WTC11 (cell line): ENCODE data around the gene GPR37L1. TPM values are rescaled to one million over a fixed set of nuclear protein-coding genes. Genes with fewer than 3 reads are reported as not detected.

ENCODE experiments used
- ATAC-seq: fragments of 200-7000 bp; cut with Tn5 transposase; 2 replicates; pipeline ENCODE4 v1.10.0; 2021; ENCODE audit warnings: mild to moderate bottlenecking, moderate library complexity
- CTCF ChIA-PET: fragments of 300-600 bp; sonication (Branson Sonifier 250); formaldehyde crosslinking; loops from one replicate; lab custom pipeline; 2021; ENCODE audit warnings: antibody characterized with exemption; lab: Charles Lee
- POLR2A ChIA-PET: fragments of 350-600 bp; sonication (Branson Sonifier 250); formaldehyde crosslinking; loops from one replicate; lab custom pipeline; 2021; ENCODE audit warnings: antibody characterized with exemption; lab: Charles Lee
- DNase-seq: peaks from one replicate; pipeline ENCODE4 v3.0.0; 2021; ENCODE audit warnings: low spot score
- H3K27ac Mint-ChIP-seq: 2 replicates; pipeline ENCODE4 v1.8.0; 2021; ENCODE audit warnings: mixed read lengths
- H3K27me3 Mint-ChIP-seq: 2 replicates; pipeline ENCODE4 v1.8.0; 2021; ENCODE audit warnings: low read depth, mild to moderate bottlenecking, moderate library complexity, mixed read lengths
- H3K36me3 Mint-ChIP-seq: 2 replicates; pipeline ENCODE4 v1.8.0; 2021; ENCODE audit warnings: mixed read lengths
- H3K4me1 Mint-ChIP-seq: 2 replicates; pipeline ENCODE4 v1.8.0; 2022; ENCODE audit warnings: mixed read lengths
- H3K4me3 Mint-ChIP-seq: 2 replicates; pipeline ENCODE4 v1.8.0; 2021; ENCODE audit warnings: mild to moderate bottlenecking, moderate library complexity, mixed read lengths
- H3K9me3 Mint-ChIP-seq: 2 replicates; pipeline ENCODE4 v1.8.0; 2021; ENCODE audit warnings: mixed read lengths
- CBFB ChIP-seq: sonication (generic); formaldehyde crosslinking; IDR thresholded peaks from 2 replicates; pipeline ENCODE4 v1.8.1; 2022; ENCODE audit warnings: mild to moderate bottlenecking, low read depth, missing genetic modification reagents
- ELF4 ChIP-seq: sonication (generic); formaldehyde crosslinking; IDR thresholded peaks from 2 replicates; pipeline ENCODE4 v1.8.1; 2022; ENCODE audit warnings: low read depth, mild to moderate bottlenecking, moderate library complexity, missing genetic modification reagents
- ESRRA ChIP-seq: sonication (generic); formaldehyde crosslinking; IDR thresholded peaks from 2 replicates; pipeline ENCODE4 v1.8.1; 2022; ENCODE audit warnings: mild to moderate bottlenecking, missing genetic modification reagents, borderline replicate concordance
- JAZF1 ChIP-seq: fragments of 250-450 bp; sonication (Bioruptor Pico); IDR thresholded peaks from 2 replicates; pipeline ENCODE4 v1.9.0; 2021; ENCODE audit warnings: moderate library complexity, mild to moderate bottlenecking, inconsistent platforms
- MXD4 ChIP-seq: fragments of 250-450 bp; sonication (Bioruptor Pico); IDR thresholded peaks from 2 replicates; pipeline ENCODE4 v1.8.0; 2021; ENCODE audit warnings: mild to moderate bottlenecking, moderate library complexity, borderline replicate concordance
- MYBL2 ChIP-seq: sonication (generic); formaldehyde crosslinking; IDR thresholded peaks from 2 replicates; pipeline ENCODE4 v1.8.1; 2023; ENCODE audit warnings: mild to moderate bottlenecking, moderate library complexity, missing genetic modification reagents
- NFATC4 ChIP-seq: fragments of 250-450 bp; sonication (Bioruptor Pico); IDR thresholded peaks from 2 replicates; pipeline ENCODE4 v1.9.0; 2021; ENCODE audit warnings: mild to moderate bottlenecking
- NR1H2 ChIP-seq: sonication (generic); formaldehyde crosslinking; IDR thresholded peaks from 2 replicates; pipeline ENCODE4 v1.9.0; 2021; ENCODE audit warnings: mild to moderate bottlenecking, moderate library complexity, missing genetic modification reagents
- NR3C1 ChIP-seq: sonication (generic); formaldehyde crosslinking; conservative IDR thresholded peaks from 2 replicates; pipeline ENCODE4 v1.8.1; 2023; ENCODE audit warnings: low read depth, mild to moderate bottlenecking, missing genetic modification reagents
- SMAD4 ChIP-seq: sonication (generic); formaldehyde crosslinking; IDR thresholded peaks from 2 replicates; pipeline ENCODE4 v1.8.0; 2022; ENCODE audit warnings: mild to moderate bottlenecking, missing genetic modification reagents
- SP1 ChIP-seq: sonication (generic); formaldehyde crosslinking; conservative IDR thresholded peaks from 2 replicates; pipeline ENCODE4 v1.8.1; 2022; ENCODE audit warnings: missing genetic modification reagents
- ZNF138 ChIP-seq: sonication (generic); formaldehyde crosslinking; conservative IDR thresholded peaks from 2 replicates; pipeline ENCODE4 v1.8.1; 2022; ENCODE audit warnings: mild to moderate bottlenecking, moderate library complexity, missing genetic modification reagents
- ZNF423 ChIP-seq: fragments of 250-450 bp; sonication (Bioruptor Pico); IDR thresholded peaks from 2 replicates; pipeline ENCODE4 v2.1.2; 2022; ENCODE audit warnings: mild to moderate bottlenecking, moderate library complexity
- total RNA-seq: library from RNA; stranded (reverse); gene quantifications from 3 replicates; pipeline ENCODE4 v1.2.3, GENCODE V29; 2021
- TF ChIP-seq, protein P1 (sequence below): sonication (generic); formaldehyde crosslinking; IDR thresholded peaks from 2 replicates; pipeline ENCODE4 v1.8.1; 2022; ENCODE audit warnings: mild to moderate bottlenecking, moderate library complexity, missing genetic modification reagents
- TF ChIP-seq, protein P2 (sequence below): sonication (generic); formaldehyde crosslinking; IDR thresholded peaks from 2 replicates; pipeline ENCODE4 v1.8.1; 2022; ENCODE audit warnings: mild to moderate bottlenecking, missing genetic modification reagents, moderate library complexity, borderline replicate concordance
- TF ChIP-seq, protein P3 (sequence below): sonication (generic); formaldehyde crosslinking; IDR thresholded peaks from 2 replicates; pipeline ENCODE4 v1.8.1; 2023; ENCODE audit warnings: mild to moderate bottlenecking, missing genetic modification reagents
- TF ChIP-seq, protein P4 (sequence below): sonication (generic); formaldehyde crosslinking; IDR thresholded peaks from 2 replicates; pipeline ENCODE4 v1.8.1; 2023; ENCODE audit warnings: mild to moderate bottlenecking, missing genetic modification reagents, moderate library complexity
- TF ChIP-seq, protein P5 (sequence below): fragments of 250-450 bp; sonication (Bioruptor Pico); IDR thresholded peaks from 2 replicates; pipeline ENCODE4 v2.1.2; 2022; ENCODE audit warnings: mild to moderate bottlenecking, moderate library complexity
- TF ChIP-seq, protein P6 (sequence below): sonication (generic); formaldehyde crosslinking; IDR thresholded peaks from 2 replicates; pipeline ENCODE4 v1.8.0; 2023; ENCODE audit warnings: missing genetic modification reagents
- TF ChIP-seq, protein P7 (sequence below): fragments of 250-450 bp; sonication (Bioruptor Pico); IDR thresholded peaks from 2 replicates; pipeline ENCODE4 v1.8.0; 2021; ENCODE audit warnings: mild to moderate bottlenecking
- TF ChIP-seq, protein P8 (sequence below): sonication (generic); formaldehyde crosslinking; IDR thresholded peaks from 2 replicates; pipeline ENCODE4 v1.8.0; 2022; ENCODE audit warnings: mild to moderate bottlenecking, missing genetic modification reagents

Gene GPR37L1
- total RNA-seq, 1 experiment from 2014 or later, result 0.07 TPM

DNA sequence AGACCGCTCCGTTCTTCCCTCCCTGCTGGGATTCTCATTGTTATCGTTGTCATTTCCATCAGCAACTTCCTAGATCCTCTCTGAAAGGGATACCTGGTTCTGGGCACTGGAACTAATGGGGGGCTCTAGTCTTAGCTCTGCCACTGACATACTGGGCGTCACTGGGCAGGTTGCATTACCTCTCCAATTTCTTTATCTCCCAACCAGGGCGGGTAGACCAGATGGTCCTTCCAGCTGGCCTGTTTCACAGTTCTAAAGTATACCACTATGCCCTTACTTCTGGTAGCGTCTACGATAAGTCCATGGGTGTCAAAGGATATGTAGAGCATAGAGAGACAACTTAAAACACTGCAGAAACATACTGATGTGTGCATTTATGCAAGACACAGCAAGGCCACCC lies 1.4 kb downstream of the GPR37L1 start (continued):
- TF ChIP-seq MYBL2 (no peak), ELF4 (CRISPR knock-in tag) (no peak), NFATC4 (CRISPR knock-in tag) (no peak)
- TF ChIP-seq, protein P1, sequence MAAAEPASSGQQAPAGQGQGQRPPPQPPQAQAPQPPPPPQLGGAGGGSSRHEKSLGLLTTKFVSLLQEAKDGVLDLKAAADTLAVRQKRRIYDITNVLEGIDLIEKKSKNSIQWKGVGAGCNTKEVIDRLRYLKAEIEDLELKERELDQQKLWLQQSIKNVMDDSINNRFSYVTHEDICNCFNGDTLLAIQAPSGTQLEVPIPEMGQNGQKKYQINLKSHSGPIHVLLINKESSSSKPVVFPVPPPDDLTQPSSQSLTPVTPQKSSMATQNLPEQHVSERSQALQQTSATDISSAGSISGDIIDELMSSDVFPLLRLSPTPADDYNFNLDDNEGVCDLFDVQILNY (CRISPR knock-in tag), result no peak
- TF ChIP-seq, protein P2, sequence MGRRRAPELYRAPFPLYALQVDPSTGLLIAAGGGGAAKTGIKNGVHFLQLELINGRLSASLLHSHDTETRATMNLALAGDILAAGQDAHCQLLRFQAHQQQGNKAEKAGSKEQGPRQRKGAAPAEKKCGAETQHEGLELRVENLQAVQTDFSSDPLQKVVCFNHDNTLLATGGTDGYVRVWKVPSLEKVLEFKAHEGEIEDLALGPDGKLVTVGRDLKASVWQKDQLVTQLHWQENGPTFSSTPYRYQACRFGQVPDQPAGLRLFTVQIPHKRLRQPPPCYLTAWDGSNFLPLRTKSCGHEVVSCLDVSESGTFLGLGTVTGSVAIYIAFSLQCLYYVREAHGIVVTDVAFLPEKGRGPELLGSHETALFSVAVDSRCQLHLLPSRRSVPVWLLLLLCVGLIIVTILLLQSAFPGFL (CRISPR knock-in tag), result no peak

DNA sequence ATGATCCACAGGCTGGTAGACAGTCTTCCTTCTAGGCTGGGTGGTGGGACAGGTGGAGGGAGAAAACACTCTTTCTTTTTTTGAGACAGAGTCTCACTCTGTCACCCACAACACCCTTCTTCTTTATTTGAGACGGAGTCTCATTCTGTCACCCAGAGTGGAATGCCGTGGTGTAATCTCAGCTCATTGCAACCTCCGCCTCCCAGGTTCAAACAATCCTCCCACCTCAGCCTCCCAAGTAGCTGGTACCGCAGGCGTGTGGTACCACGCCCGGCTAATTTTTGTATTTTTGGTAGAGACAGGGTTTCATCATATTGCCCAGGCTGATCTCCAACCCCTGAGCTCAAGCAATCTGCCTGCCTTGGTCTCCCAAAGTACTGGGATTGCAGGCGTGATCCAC lies 2.9 kb downstream of the GPR37L1 start:
- no peak for TF ChIP-seq NFATC4 (CRISPR knock-in tag)
- DNase-seq (no peak), ATAC-seq (no peak)
- Mint-ChIP-seq H3K4me1 (peaks cover 9% of the 10 kb centered on the region), H3K27ac (no peak overlapping the region), H3K4me3 (no peak overlapping the region), H3K27me3 (no peaks in the 10 kb centered on the region; the same call in 1 of the 2 replicates), H3K9me3 (no peaks in the 10 kb centered on the region), H3K36me3 (no peaks in the 10 kb centered on the region)
- ChIA-PET CTCF (interaction anchor here (0.6 to 5.5 kb wide), 4 partner anchors 9 to 248 kb away, joined by 3 to 76 read pairs (median 3); partner anchors contain the start of gene ELF3), POLR2A (interaction anchor here (0.7 kb wide), 1 partner anchor 298 kb away, joined by 3 read pairs; no protein-coding TSS in a partner anchor)

DNA sequence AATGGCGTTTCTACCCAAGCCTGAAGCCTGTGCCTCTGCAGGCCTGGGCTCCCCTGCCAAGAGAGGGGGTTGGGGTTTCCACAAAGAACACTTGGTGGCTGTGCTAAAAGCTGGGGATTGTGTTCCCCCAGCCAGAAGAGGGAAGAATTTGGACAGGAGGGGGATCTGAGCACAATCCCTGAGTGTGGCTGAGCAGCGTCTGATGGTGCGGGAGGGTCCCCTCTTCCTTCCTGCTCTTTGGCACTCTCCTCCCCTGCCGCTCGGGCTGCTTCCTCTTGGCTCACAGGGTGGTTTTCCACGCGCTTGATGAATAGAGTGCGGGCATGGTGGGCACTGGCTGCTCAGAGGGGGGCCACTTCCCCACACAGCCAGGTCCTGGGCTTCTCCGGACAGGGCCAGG lies 3.7 kb downstream of the GPR37L1 start:
- Mint-ChIP-seq H3K27me3 (no peaks in the 10 kb centered on the region; the same call in 1 of the 2 replicates), H3K4me3 (no peak overlapping the region), H3K27ac (no peak overlapping the region), H3K36me3 (no peaks in the 10 kb centered on the region), H3K4me1 (peaks cover 9% of the 10 kb centered on the region), H3K9me3 (no peaks in the 10 kb centered on the region)
- no peak for DNase-seq
- ChIA-PET CTCF (interaction anchor here (0.7 to 5.5 kb wide), 3 partner anchors 8 to 160 kb away, joined by 3 to 76 read pairs (median 3); no protein-coding TSS in a partner anchor), POLR2A (interaction anchor here (0.7 kb wide), 1 partner anchor 297 kb away, joined by 3 read pairs; no protein-coding TSS in a partner anchor)
- no peak for ATAC-seq
- TF ChIP-seq, protein P3, sequence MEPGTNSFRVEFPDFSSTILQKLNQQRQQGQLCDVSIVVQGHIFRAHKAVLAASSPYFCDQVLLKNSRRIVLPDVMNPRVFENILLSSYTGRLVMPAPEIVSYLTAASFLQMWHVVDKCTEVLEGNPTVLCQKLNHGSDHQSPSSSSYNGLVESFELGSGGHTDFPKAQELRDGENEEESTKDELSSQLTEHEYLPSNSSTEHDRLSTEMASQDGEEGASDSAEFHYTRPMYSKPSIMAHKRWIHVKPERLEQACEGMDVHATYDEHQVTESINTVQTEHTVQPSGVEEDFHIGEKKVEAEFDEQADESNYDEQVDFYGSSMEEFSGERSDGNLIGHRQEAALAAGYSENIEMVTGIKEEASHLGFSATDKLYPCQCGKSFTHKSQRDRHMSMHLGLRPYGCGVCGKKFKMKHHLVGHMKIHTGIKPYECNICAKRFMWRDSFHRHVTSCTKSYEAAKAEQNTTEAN (CRISPR knock-in tag), result no peak
- TF ChIP-seq ESRRA (CRISPR knock-in tag) (no peak), ZNF138 (CRISPR knock-in tag) (no peak), JAZF1 (CRISPR knock-in tag) (no peak), MYBL2 (no peak)
- TF ChIP-seq, protein P4, sequence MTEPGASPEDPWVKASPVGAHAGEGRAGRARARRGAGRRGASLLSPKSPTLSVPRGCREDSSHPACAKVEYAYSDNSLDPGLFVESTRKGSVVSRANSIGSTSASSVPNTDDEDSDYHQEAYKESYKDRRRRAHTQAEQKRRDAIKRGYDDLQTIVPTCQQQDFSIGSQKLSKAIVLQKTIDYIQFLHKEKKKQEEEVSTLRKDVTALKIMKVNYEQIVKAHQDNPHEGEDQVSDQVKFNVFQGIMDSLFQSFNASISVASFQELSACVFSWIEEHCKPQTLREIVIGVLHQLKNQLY, result no peak

DNA sequence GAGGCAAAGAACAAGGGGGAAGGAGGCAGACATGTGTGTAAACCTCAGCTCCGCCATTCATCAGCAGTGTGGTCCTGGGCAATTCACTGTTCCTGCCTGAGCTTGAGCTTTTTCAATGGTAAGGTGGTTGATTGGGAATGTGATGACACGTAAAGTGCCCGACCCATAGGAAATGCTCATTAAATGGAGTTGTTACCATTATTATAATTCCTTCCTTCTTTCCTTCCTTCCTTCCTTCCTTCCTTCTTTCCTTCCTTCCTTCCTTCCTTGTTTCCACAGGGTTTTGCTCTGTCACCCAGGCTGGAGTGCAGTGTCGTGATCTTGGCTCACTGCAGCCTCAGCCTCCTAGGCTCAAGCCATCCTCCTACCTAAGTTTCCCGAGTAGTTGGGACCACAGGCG lies 4.3 kb downstream of the GPR37L1 start:
- Mint-ChIP-seq H3K27me3 (no peaks in the 10 kb centered on the region; the same call in 1 of the 2 replicates), H3K9me3 (no peaks in the 10 kb centered on the region), H3K36me3 (no peaks in the 10 kb centered on the region), H3K27ac (no peak overlapping the region), H3K4me3 (no peak overlapping the region), H3K4me1 (peaks cover 9% of the 10 kb centered on the region)
- ChIA-PET CTCF (interaction anchor here (1.3 kb wide), 1 partner anchor 8 kb away, joined by 3 read pairs; no protein-coding TSS in a partner anchor), POLR2A (no interaction called here)
- ATAC-seq (no peak), DNase-seq (no peak)
- TF ChIP-seq ZNF138 (CRISPR knock-in tag), result no peak
- TF ChIP-seq CBFB (CRISPR knock-in tag), result no peak
- no peak for TF ChIP-seq MXD4
- TF ChIP-seq SP1 (CRISPR knock-in tag), result no peak
- TF ChIP-seq NR3C1 (CRISPR knock-in tag), result no peak
- TF ChIP-seq ZNF423 (CRISPR knock-in tag), result no peak
- TF ChIP-seq, protein P5, sequence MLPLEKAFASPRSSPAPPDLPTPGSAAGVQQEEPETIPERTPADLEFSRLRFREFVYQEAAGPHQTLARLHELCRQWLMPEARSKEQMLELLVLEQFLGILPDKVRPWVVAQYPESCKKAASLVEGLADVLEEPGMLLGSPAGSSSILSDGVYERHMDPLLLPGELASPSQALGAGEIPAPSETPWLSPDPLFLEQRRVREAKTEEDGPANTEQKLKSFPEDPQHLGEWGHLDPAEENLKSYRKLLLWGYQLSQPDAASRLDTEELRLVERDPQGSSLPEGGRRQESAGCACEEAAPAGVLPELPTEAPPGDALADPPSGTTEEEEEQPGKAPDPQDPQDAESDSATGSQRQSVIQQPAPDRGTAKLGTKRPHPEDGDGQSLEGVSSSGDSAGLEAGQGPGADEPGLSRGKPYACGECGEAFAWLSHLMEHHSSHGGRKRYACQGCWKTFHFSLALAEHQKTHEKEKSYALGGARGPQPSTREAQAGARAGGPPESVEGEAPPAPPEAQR, result no peak
- TF ChIP-seq, protein P6, sequence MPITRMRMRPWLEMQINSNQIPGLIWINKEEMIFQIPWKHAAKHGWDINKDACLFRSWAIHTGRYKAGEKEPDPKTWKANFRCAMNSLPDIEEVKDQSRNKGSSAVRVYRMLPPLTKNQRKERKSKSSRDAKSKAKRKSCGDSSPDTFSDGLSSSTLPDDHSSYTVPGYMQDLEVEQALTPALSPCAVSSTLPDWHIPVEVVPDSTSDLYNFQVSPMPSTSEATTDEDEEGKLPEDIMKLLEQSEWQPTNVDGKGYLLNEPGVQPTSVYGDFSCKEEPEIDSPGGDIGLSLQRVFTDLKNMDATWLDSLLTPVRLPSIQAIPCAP, result no peak
- TF ChIP-seq NR1H2 (CRISPR knock-in tag), result no peak
- TF ChIP-seq SMAD4, result no peak
- TF ChIP-seq, protein P7, sequence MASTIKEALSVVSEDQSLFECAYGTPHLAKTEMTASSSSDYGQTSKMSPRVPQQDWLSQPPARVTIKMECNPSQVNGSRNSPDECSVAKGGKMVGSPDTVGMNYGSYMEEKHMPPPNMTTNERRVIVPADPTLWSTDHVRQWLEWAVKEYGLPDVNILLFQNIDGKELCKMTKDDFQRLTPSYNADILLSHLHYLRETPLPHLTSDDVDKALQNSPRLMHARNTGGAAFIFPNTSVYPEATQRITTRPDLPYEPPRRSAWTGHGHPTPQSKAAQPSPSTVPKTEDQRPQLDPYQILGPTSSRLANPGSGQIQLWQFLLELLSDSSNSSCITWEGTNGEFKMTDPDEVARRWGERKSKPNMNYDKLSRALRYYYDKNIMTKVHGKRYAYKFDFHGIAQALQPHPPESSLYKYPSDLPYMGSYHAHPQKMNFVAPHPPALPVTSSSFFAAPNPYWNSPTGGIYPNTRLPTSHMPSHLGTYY (CRISPR knock-in tag), result no peak
- TF ChIP-seq, protein P8, sequence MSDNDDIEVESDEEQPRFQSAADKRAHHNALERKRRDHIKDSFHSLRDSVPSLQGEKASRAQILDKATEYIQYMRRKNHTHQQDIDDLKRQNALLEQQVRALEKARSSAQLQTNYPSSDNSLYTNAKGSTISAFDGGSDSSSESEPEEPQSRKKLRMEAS, result no peak
